ENCODE results near the gene MSANTD2.

DNA sequence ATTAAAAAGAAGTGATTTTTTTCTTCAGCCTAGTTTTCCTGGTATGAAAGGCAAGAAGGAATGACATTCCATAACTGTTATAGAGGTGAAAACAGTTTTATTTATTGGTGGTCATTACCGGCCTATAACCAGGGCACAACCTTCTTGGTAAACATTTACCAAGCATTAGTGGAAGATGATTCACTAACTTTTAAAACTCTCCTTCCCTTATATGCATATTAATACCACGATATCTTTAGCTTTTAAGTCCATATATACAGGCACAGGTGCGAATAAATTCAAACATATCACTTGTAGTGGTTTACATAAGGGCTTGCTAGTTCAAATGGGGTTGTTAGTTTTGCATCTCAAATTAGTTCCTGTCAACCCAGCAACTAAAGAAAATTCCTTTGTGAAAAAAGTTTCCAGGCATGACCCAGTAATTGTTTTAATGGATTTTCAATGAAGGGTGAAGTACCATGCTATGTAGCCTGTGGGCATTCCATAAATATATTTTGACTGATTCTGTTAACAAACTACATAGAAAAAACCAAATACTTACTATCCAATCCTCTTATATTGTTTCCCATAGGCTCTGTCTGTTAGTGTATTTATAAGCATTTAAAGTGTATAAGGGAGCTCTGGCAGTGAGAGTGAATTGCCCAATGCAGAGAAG, 34.4 kb upstream of the MSANTD2 start:
- no peak for TF ChIP-seq EZH2 (IDR thresholded peaks at IDR 0.05; ENCODE audit: low read length, unreplicated experiment)
- TF ChIP-seq, protein P1, sequence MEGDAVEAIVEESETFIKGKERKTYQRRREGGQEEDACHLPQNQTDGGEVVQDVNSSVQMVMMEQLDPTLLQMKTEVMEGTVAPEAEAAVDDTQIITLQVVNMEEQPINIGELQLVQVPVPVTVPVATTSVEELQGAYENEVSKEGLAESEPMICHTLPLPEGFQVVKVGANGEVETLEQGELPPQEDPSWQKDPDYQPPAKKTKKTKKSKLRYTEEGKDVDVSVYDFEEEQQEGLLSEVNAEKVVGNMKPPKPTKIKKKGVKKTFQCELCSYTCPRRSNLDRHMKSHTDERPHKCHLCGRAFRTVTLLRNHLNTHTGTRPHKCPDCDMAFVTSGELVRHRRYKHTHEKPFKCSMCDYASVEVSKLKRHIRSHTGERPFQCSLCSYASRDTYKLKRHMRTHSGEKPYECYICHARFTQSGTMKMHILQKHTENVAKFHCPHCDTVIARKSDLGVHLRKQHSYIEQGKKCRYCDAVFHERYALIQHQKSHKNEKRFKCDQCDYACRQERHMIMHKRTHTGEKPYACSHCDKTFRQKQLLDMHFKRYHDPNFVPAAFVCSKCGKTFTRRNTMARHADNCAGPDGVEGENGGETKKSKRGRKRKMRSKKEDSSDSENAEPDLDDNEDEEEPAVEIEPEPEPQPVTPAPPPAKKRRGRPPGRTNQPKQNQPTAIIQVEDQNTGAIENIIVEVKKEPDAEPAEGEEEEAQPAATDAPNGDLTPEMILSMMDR (conservative IDR thresholded peaks at IDR 0.05; ENCODE audit: low read depth, low read length), result no peak

Data from PC-3 (cell line).